B cell (primary cell): Measurements from ENCODE around the gene TEDC1. TPM values are rescaled to one million over a fixed set of nuclear protein-coding genes. Genes with fewer than 3 reads are reported as not detected.

Source experiments
- ATAC-seq: fragments of 200-7000 bp; cut with Tn5 transposase; one replicate; pipeline ENCODE4 v1.10.0; 2021; ENCODE audit warnings: low read depth, mild to moderate bottlenecking, moderate number of reproducible peaks, moderate library complexity
- CTCF ChIA-PET: fragments of 350-600 bp; sonication (Branson Sonifier 250); formaldehyde crosslinking; loops from one replicate; lab custom pipeline; 2021; ENCODE audit warnings: antibody characterized with exemption, inconsistent platforms; lab: Charles Lee
- POLR2A ChIA-PET: fragments of 350-600 bp; sonication (Branson Sonifier 250); formaldehyde crosslinking; loops from one replicate; lab custom pipeline; 2021; ENCODE audit warnings: antibody characterized with exemption; lab: Charles Lee
- DNase-seq: peaks from one replicate; pipeline ENCODE4 v3.0.0; 2013
- H2AFZ ChIP-seq: 2 replicates; pipeline ENCODE4 v1.6.1; 2012; ENCODE audit warnings: mild to moderate bottlenecking, low read depth, low read length; ENCODE audit not compliant: insufficient read depth, poor library complexity, severe bottlenecking
- H3K27ac ChIP-seq, 2 donors: 1 replicate in 1 of 2; 2 replicates in 1 of 2; pipeline ENCODE4 v1.5.1; 2012 to 2013; ENCODE audit warnings: low read length in 2 of 2, mild to moderate bottlenecking in 2 of 2, moderate library complexity in 1 of 2
- H3K27me3 ChIP-seq, 4 experiments: fragments of 200-600 bp in 1 of 4; sonication (generic) in 1 of 4; replicated peaks in 1 of 4; 1 replicate in 2 of 4; 2 replicates in 2 of 4; pipeline versions ENCODE4 v1.6.1 to v1.7.0; 2013 to 2016; ENCODE audit warnings: low read length in 3 of 4, mild to moderate bottlenecking in 2 of 4, mixed read lengths in 1 of 4, moderate library complexity in 1 of 4; ENCODE audit not compliant: insufficient read depth in 4 of 4, control insufficient read depth in 3 of 4; ENCODE audit errors: control extremely low read depth in 1 of 4
- H3K36me3 ChIP-seq, 2 experiments: replicated peaks in 1 of 2; 1 replicate in 1 of 2; 2 replicates in 1 of 2; pipeline versions ENCODE4 v1.6.1 to v1.7.1; 2013; ENCODE audit warnings: low read length in 1 of 2; ENCODE audit not compliant: insufficient read depth in 2 of 2, control insufficient read depth in 1 of 2; ENCODE audit errors: control extremely low read depth in 1 of 2, extremely low read depth in 1 of 2
- H3K4me1 ChIP-seq, 2 donors: fragments of 200-600 bp in 1 of 2; sonication (generic) in 1 of 2; 1 replicate in 1 of 2; 2 replicates in 1 of 2; pipeline versions ENCODE4 v1.5.1 to v1.6.1; 2013 to 2017; ENCODE audit warnings: low read length in 2 of 2; ENCODE audit not compliant: control insufficient read depth in 2 of 2, insufficient read depth in 2 of 2
- H3K4me2 ChIP-seq: replicated peaks from 2 replicates; pipeline ENCODE3; 2012; ENCODE audit warnings: mild to moderate bottlenecking, low read depth, low read length; ENCODE audit not compliant: poor library complexity, severe bottlenecking
- H3K4me3 ChIP-seq, 5 experiments: fragments of 200-600 bp in 1 of 5; sonication (generic) in 1 of 5; 1 replicate in 3 of 5; 2 replicates in 2 of 5; pipeline versions ENCODE4 v1.5.1 to v1.7.0; 2011 to 2016; ENCODE audit warnings: low read length in 4 of 5, mild to moderate bottlenecking in 4 of 5, low read depth in 2 of 5, control low read depth in 1 of 5, moderate library complexity in 1 of 5; ENCODE audit not compliant: insufficient read depth in 1 of 5; ENCODE audit errors: control extremely low read depth in 1 of 5, extremely low read depth in 1 of 5
- H3K79me2 ChIP-seq: fragments of 200-600 bp; sonication (generic); one replicate; pipeline ENCODE4 v1.6.0; 2016; ENCODE audit warnings: low read length; ENCODE audit not compliant: control insufficient read depth, insufficient read depth
- H3K9ac ChIP-seq: fragments of 200-600 bp; sonication (generic); 2 replicates; pipeline ENCODE4 v1.6.1; 2017; ENCODE audit warnings: mild to moderate bottlenecking, low read length, moderate library complexity
- H3K9me3 ChIP-seq, 3 donors: one replicate each; pipeline versions ENCODE4 v1.6.1 to v1.7.1; 2013; ENCODE audit warnings: low read length in 2 of 3; ENCODE audit not compliant: control insufficient read depth in 2 of 3, insufficient read depth in 1 of 3; ENCODE audit errors: control extremely low read depth in 1 of 3
- H4K20me1 ChIP-seq: 2 replicates; pipeline ENCODE4 v1.6.0; 2012; ENCODE audit warnings: mild to moderate bottlenecking, low read length; ENCODE audit not compliant: insufficient read depth, control insufficient read depth, poor library complexity, severe bottlenecking
- H3K27ac Mint-ChIP-seq: one replicate; pipeline ENCODE4 v1.8.0; 2021; ENCODE audit warnings: mixed read lengths
- H3K27me3 Mint-ChIP-seq: one replicate; pipeline ENCODE4 v1.8.0; 2021; ENCODE audit warnings: mixed read lengths
- H3K4me1 Mint-ChIP-seq: one replicate; pipeline ENCODE4 v1.8.0; 2021; ENCODE audit warnings: mixed read lengths
- H3K4me3 Mint-ChIP-seq: one replicate; pipeline ENCODE4 v1.8.0; 2021; ENCODE audit warnings: mixed read lengths
- H3K9me3 Mint-ChIP-seq: one replicate; pipeline ENCODE4 v1.8.0; 2022; ENCODE audit warnings: mixed read lengths; ENCODE audit not compliant: insufficient read depth
- EZH2 ChIP-seq: IDR thresholded peaks from 2 replicates; pipeline ENCODE4 v1.6.1; 2012; ENCODE audit warnings: borderline replicate concordance, low read depth, mild to moderate bottlenecking, moderate library complexity, low read length; ENCODE audit not compliant: insufficient read depth, poor library complexity, severe bottlenecking
- WGBS: methylation state at CpG from one replicate; pipeline ENCODE4 v1.1.5; 2013; ENCODE audit warnings: missing lambda C conversion rate; ENCODE audit not compliant: insufficient coverage; 5-methylcytosine and 5-hydroxymethylcytosine counted together
- intact Hi-C: fragments of 100-400 bp; cut with micrococcal nuclease; formaldehyde crosslinking; loops from one replicate; pipeline ENCODE4 v1.10.0; 2022
- polyA plus RNA-seq: library from polyadenylated mRNA; depleted of rRNA; stranded (reverse); fragments of >200 nt; gene quantifications from 2 replicates; pipeline ENCODE4 v1.2.3, GENCODE V29; 2012
- total RNA-seq, 2 donors: library from RNA; stranded (reverse); fragments of 120-200 nt in 1 of 2; gene quantifications; 1 replicate in 1 of 2; 2 replicates in 1 of 2; pipeline versions ENCODE4 v1.2.3 to v1.2.4, GENCODE V29; 2013 to 2022
- TF ChIP-seq, protein P1 (sequence below): fragments of 200-600 bp; IDR thresholded peaks from one replicate; pipeline ENCODE4 v1.8.0; 2022; ENCODE audit warnings: antibody characterized with exemption, mild to moderate bottlenecking

Gene TEDC1
- total and polyA plus RNA-seq, 2 donors (not counting 1 experiment from before 2014, with no cell fraction given): 19.7 to 22.2 TPM

DNA sequence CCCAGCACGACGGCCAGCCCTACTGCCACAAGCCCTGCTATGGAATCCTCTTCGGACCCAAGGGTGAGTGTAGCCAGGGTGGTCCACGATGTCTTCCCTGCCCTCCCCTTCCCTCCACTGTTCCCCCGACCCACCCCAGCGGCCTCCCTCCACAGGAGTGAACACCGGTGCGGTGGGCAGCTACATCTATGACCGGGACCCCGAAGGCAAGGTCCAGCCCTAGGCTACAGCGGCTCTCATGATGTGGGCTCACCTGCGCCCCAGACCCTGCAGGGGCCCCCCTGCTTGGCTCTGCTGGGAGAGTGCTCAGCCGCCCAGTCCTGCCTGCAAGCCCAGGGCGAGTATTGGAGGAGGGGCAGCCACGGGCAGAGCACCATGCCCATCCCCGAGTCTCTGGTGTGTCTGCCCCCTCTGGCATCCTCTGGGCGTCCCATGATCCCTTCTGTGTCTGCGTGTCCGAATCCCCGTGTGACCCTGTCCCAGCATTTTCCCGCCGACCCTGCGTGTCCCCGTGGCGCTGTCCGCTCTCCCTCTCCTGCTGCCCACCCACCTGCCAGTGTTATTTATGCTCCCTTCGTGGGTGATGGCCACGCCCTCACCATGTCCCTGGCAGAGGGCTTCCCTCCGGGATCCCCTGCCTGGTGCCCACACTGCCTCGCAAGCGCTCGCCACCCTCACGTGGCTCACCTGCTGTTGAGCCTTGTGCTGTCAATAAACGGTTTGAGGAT lies 11.5 kb upstream of the TEDC1 start:
- ATAC-seq (no peak), DNase-seq (peak; percentile 65)
- Mint-ChIP-seq H3K27me3 (no peaks in the 10 kb centered on the region), H3K4me1 (peaks cover 65% of the 10 kb centered on the region), H3K27ac (peak overlapping the region; percentile 100), H3K4me3 (peak overlapping the region; percentile 50), H3K9me3 (no peaks in the 10 kb centered on the region)
- WGBS: 47% methylated on average over 34 of the region's 34 CpGs
- peaks cover 71 to 84% of the 10 kb centered on the region in 2 donors for H3K4me1 ChIP-seq
- TF ChIP-seq, protein P1, sequence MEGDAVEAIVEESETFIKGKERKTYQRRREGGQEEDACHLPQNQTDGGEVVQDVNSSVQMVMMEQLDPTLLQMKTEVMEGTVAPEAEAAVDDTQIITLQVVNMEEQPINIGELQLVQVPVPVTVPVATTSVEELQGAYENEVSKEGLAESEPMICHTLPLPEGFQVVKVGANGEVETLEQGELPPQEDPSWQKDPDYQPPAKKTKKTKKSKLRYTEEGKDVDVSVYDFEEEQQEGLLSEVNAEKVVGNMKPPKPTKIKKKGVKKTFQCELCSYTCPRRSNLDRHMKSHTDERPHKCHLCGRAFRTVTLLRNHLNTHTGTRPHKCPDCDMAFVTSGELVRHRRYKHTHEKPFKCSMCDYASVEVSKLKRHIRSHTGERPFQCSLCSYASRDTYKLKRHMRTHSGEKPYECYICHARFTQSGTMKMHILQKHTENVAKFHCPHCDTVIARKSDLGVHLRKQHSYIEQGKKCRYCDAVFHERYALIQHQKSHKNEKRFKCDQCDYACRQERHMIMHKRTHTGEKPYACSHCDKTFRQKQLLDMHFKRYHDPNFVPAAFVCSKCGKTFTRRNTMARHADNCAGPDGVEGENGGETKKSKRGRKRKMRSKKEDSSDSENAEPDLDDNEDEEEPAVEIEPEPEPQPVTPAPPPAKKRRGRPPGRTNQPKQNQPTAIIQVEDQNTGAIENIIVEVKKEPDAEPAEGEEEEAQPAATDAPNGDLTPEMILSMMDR: no peak
- TF ChIP-seq EZH2: no peak
- H3K27me3 ChIP-seq: peaks cover 0 to 26% (median 10%) of the 10 kb centered on the region in 4 experiments
- ChIA-PET CTCF (interaction anchor here (1.2 to 7.3 kb wide), 5 partner anchors 11 to 109 kb away, joined by 4 to 121 read pairs (median 13); partner anchors contain the start of gene TEDC1), POLR2A (no interaction called here)
- no peak overlapping the region for H3K4me3 ChIP-seq
- no peak overlapping the region for H3K9ac ChIP-seq
- H2AFZ ChIP-seq: no peak overlapping the region
- H3K9me3 ChIP-seq: peaks cover 0 to 32% (median 0%) of the 10 kb centered on the region in 3 donors
- peak overlapping the region in 1 of 2 donors; percentile 99 for H3K27ac ChIP-seq
- intact Hi-C loops: loop anchor here (10.0 kb wide), 1 partner anchor 415 kb away; the partner anchor contains the start of gene GPR132
- H3K79me2 ChIP-seq: no peaks in the 10 kb centered on the region
- H4K20me1 ChIP-seq: peaks cover 10% of the 10 kb centered on the region
- H3K36me3 ChIP-seq: no peaks in the 10 kb centered on the region
- H3K4me2 ChIP-seq: peak overlapping the region; percentile 100
